WTC11 (cell line): ENCODE results near the gene LDLRAD3.

Experiments used
- ATF6 ChIP-seq: sonication (generic); formaldehyde crosslinking; IDR thresholded peaks from 2 replicates; pipeline ENCODE4 v1.8.1; 2023; ENCODE audit warnings: mild to moderate bottlenecking, missing genetic modification reagents
- CREB1 ChIP-seq: sonication (generic); formaldehyde crosslinking; IDR thresholded peaks from 2 replicates; pipeline ENCODE4 v1.8.0; 2023; ENCODE audit warnings: mild to moderate bottlenecking, missing genetic modification reagents
- CTCF ChIP-seq: fragments of 200-600 bp; IDR thresholded peaks from 2 replicates; pipeline ENCODE4 v1.8.0; 2022; ENCODE audit warnings: antibody characterized with exemption
- E2F5 ChIP-seq: sonication (generic); formaldehyde crosslinking; IDR thresholded peaks from 2 replicates; pipeline ENCODE4 v1.8.1; 2022; ENCODE audit warnings: mild to moderate bottlenecking, moderate library complexity, missing genetic modification reagents
- GABPB1 ChIP-seq: sonication (generic); formaldehyde crosslinking; IDR thresholded peaks from 2 replicates; pipeline ENCODE4 v1.8.1; 2023; ENCODE audit warnings: mild to moderate bottlenecking, missing genetic modification reagents
- JUN ChIP-seq: sonication (generic); formaldehyde crosslinking; IDR thresholded peaks from 2 replicates; pipeline ENCODE4 v1.8.0; 2023; ENCODE audit warnings: mild to moderate bottlenecking, missing genetic modification reagents
- MAX ChIP-seq: sonication (generic); formaldehyde crosslinking; IDR thresholded peaks from 2 replicates; pipeline ENCODE4 v1.8.0; 2022; ENCODE audit warnings: mild to moderate bottlenecking, missing genetic modification reagents
- MYBL2 ChIP-seq: sonication (generic); formaldehyde crosslinking; IDR thresholded peaks from 2 replicates; pipeline ENCODE4 v1.8.1; 2023; ENCODE audit warnings: mild to moderate bottlenecking, moderate library complexity, missing genetic modification reagents
- NFYB ChIP-seq: sonication (generic); formaldehyde crosslinking; conservative IDR thresholded peaks from 2 replicates; pipeline ENCODE4 v1.8.0; 2022; ENCODE audit warnings: low read depth, missing genetic modification reagents
- NR1H2 ChIP-seq: sonication (generic); formaldehyde crosslinking; IDR thresholded peaks from 2 replicates; pipeline ENCODE4 v1.9.0; 2021; ENCODE audit warnings: mild to moderate bottlenecking, moderate library complexity, missing genetic modification reagents
- NR2C2 ChIP-seq: sonication (generic); formaldehyde crosslinking; IDR thresholded peaks from 2 replicates; pipeline ENCODE4 v1.8.0; 2022; ENCODE audit warnings: mild to moderate bottlenecking, missing genetic modification reagents
- PRDM15 ChIP-seq: sonication (generic); formaldehyde crosslinking; IDR thresholded peaks from 2 replicates; pipeline ENCODE4 v1.8.0; 2022; ENCODE audit warnings: missing genetic modification reagents
- TP53 ChIP-seq: sonication (generic); formaldehyde crosslinking; IDR thresholded peaks from 2 replicates; pipeline ENCODE4 v1.8.1; 2023; ENCODE audit warnings: mild to moderate bottlenecking, missing genetic modification reagents
- USF2 ChIP-seq: sonication (generic); formaldehyde crosslinking; IDR thresholded peaks from 2 replicates; pipeline ENCODE4 v1.8.1; 2023; ENCODE audit warnings: mild to moderate bottlenecking, missing genetic modification reagents, moderate library complexity

- no peak for TF ChIP-seq ATF6
- TF ChIP-seq PRDM15 (CRISPR knock-in tag) = no peak
- TF ChIP-seq JUN (CRISPR knock-in tag) = no peak
- no peak for TF ChIP-seq GABPB1 (CRISPR knock-in tag)
- no peak for TF ChIP-seq CTCF
- no peak for TF ChIP-seq CREB1 (CRISPR knock-in tag)
- no peak for TF ChIP-seq MYBL2
- TF ChIP-seq NR1H2 (CRISPR knock-in tag) = no peak
- TF ChIP-seq USF2 (CRISPR knock-in tag) = no peak
- TF ChIP-seq E2F5 = no peak
- no peak for TF ChIP-seq MAX (CRISPR knock-in tag)
- TF ChIP-seq TP53 = no peak
- TF ChIP-seq NFYB (CRISPR knock-in tag) = no peak
- no peak for TF ChIP-seq NR2C2 (CRISPR knock-in tag)
These were observed 119.0 kb downstream of the LDLRAD3 start for GRCh38 chr11:36062796-36063365.
